ENCODE data around the gene LRCOL1.

DNA sequence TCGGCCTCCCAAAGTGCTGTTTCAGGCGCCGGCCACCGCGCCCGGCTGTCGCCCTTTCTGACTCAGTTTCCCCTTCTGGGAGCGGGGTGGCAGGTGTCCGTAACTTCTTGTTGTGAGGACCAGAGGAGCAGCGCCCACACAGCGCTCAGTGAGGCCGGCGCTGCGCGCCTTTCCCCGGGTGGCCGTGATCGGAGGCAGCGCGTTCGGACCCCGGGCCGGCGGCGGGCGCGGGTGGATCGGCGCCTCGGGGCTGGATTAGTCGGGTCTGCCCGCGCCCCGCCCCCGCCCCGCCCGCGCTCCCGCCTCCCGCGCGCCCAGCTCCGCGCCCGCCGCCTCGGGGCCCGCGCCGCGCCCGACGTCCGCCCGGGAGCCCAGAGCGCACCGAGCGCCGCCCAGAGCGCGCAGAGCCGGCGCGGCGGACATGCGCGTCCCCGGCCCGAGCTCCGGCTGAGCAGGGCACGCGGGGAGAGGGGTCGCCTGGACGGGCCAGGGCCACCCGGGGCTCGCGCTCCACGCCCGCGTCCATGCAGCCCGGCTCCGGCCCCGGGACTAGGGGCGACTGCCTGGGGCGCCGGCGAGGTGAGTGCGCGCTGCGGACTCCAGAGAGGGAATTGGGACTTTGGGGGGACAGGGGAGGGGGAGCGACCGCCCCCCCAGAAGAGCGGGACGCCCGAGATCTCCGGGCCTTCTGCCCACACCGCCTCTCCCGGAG lies 50.6 kb downstream of the LRCOL1 start:
- TF ChIP-seq EZH2 (optimal IDR thresholded peaks at IDR 0.05; ENCODE audit: low read depth, low read length), result no peak
- TF ChIP-seq, protein P1, sequence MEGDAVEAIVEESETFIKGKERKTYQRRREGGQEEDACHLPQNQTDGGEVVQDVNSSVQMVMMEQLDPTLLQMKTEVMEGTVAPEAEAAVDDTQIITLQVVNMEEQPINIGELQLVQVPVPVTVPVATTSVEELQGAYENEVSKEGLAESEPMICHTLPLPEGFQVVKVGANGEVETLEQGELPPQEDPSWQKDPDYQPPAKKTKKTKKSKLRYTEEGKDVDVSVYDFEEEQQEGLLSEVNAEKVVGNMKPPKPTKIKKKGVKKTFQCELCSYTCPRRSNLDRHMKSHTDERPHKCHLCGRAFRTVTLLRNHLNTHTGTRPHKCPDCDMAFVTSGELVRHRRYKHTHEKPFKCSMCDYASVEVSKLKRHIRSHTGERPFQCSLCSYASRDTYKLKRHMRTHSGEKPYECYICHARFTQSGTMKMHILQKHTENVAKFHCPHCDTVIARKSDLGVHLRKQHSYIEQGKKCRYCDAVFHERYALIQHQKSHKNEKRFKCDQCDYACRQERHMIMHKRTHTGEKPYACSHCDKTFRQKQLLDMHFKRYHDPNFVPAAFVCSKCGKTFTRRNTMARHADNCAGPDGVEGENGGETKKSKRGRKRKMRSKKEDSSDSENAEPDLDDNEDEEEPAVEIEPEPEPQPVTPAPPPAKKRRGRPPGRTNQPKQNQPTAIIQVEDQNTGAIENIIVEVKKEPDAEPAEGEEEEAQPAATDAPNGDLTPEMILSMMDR (IDR thresholded peaks at IDR 0.05; ENCODE audit: low read length), result no peak
- TF ChIP-seq EZH2phosphoT487 (IDR thresholded peaks at IDR 0.05; ENCODE audit: low read length), result no peak
